K562 (cell line): ENCODE results near the gene USP2. TPM values are rescaled to one million over a fixed set of nuclear protein-coding genes. Genes with fewer than 3 reads are reported as not detected.

Experiments
- CHD1 ChIP-seq: fragments of 200-600 bp; sonication (generic); IDR thresholded peaks from one replicate; pipeline ENCODE4 v1.6.1; 2012; ENCODE audit warnings: mild to moderate bottlenecking, moderate library complexity, low read length, inconsistent platforms
- CTBP1 ChIP-seq: fragments of 450-650 bp; IDR thresholded peaks from 2 replicates; pipeline ENCODE4 v1.6.1; 2016; ENCODE audit warnings: borderline replicate concordance
- ETV5 ChIP-seq: sonication (generic); formaldehyde crosslinking; IDR thresholded peaks from 2 replicates; pipeline ENCODE4 v1.4.0; 2020; ENCODE audit warnings: low read depth, mild to moderate bottlenecking, missing genetic modification reagents
- FOXA3 ChIP-seq, 2 experiments: fragments of 450-650 bp in 1 of 2; sonication (generic) in 1 of 2; formaldehyde crosslinking; IDR thresholded peaks in 1 of 2; conservative IDR thresholded peaks in 1 of 2; 2 replicates each; pipeline versions ENCODE4 v1.4.0 to v1.8.0; 2020 to 2022; ENCODE audit warnings: mild to moderate bottlenecking in 2 of 2, missing genetic modification reagents in 1 of 2
- MXD1 ChIP-seq: fragments of 250-450 bp; sonication (Bioruptor Pico); IDR thresholded peaks from 2 replicates; pipeline ENCODE4 v1.8.0; 2021; ENCODE audit warnings: borderline replicate concordance, mild to moderate bottlenecking, moderate library complexity; ENCODE audit not compliant: poor library complexity, severe bottlenecking
- MYBL2 ChIP-seq, 2 experiments: fragments of 450-650 bp in 1 of 2; sonication (generic) in 1 of 2; formaldehyde crosslinking in 1 of 2; IDR thresholded peaks; 2 replicates each; pipeline versions ENCODE4 v1.6.1 to v1.8.1; 2017 to 2022; ENCODE audit warnings: borderline replicate concordance in 1 of 2, inconsistent platforms in 1 of 2, low read depth in 1 of 2, mild to moderate bottlenecking in 1 of 2, missing genetic modification reagents in 1 of 2, moderate library complexity in 1 of 2
- NCOA4 ChIP-seq: fragments of 450-650 bp; IDR thresholded peaks from 2 replicates; pipeline ENCODE4 v1.6.1; 2018; ENCODE audit warnings: mild to moderate bottlenecking; ENCODE audit not compliant: partially characterized antibody
- POLR2AphosphoS2 ChIP-seq: IDR thresholded peaks from 2 replicates; pipeline ENCODE4 v1.6.1; 2012; ENCODE audit warnings: low read length, improper control_type of control experiment
- POU5F1 ChIP-seq: fragments of 150-350 bp; IDR thresholded peaks from 2 replicates; pipeline ENCODE4 v1.6.1; 2014; ENCODE audit warnings: borderline replicate concordance, low read length, low read depth, mild to moderate bottlenecking; ENCODE audit not compliant: partially characterized antibody
- SMC3 ChIP-seq: conservative IDR thresholded peaks from 2 replicates; pipeline ENCODE4 v1.6.1; 2011; ENCODE audit warnings: low read depth, low read length, improper control_type of control experiment; ENCODE audit not compliant: insufficient read depth
- SP1 ChIP-seq: sonication (generic); formaldehyde crosslinking; IDR thresholded peaks from 2 replicates; pipeline ENCODE4 v1.8.1; 2022; ENCODE audit warnings: mild to moderate bottlenecking, missing genetic modification reagents
- SRSF1 ChIP-seq: fragments of 200-400 bp; formaldehyde crosslinking; IDR thresholded peaks from 2 replicates; pipeline ENCODE4 v1.6.1; 2017; ENCODE audit warnings: mild to moderate bottlenecking, low read depth, low read length, moderate library complexity
- TCF15 ChIP-seq: fragments of 250-450 bp; sonication (Bioruptor Pico); IDR thresholded peaks from 2 replicates; pipeline ENCODE4 v1.8.0; 2022; ENCODE audit warnings: moderate library complexity, mild to moderate bottlenecking, inconsistent platforms
- TEAD1 ChIP-seq, 2 experiments: fragments of 450-650 bp in 1 of 2; sonication (generic) in 1 of 2; formaldehyde crosslinking; IDR thresholded peaks; 2 replicates each; pipeline versions ENCODE4 v1.4.0 to v1.8.0; 2020 to 2022; ENCODE audit warnings: mild to moderate bottlenecking in 2 of 2, missing genetic modification reagents in 1 of 2
- ZFP36 ChIP-seq: fragments of 150-350 bp; IDR thresholded peaks from 2 replicates; pipeline ENCODE4 v1.6.1; 2018; ENCODE audit warnings: low read length, low read depth; ENCODE audit not compliant: partially characterized antibody
- ZNF232 ChIP-seq: sonication (generic); formaldehyde crosslinking; IDR thresholded peaks from 2 replicates; pipeline ENCODE4 v1.8.0; 2022; ENCODE audit warnings: mild to moderate bottlenecking, missing genetic modification reagents
- polyA plus RNA-seq, 8 experiments: library from polyadenylated mRNA; depleted of rRNA in 4 of 8; stranded (reverse) in 5 of 8; unstranded in 3 of 8; fragments of >200 nt; fragmentation: Nextera tagmentation in 2 of 8; fragmentation: Illumina TruSeq in 1 of 8; extraction: Ambion mirVana in 2 of 8; extraction: Trizol in 1 of 8; gene quantifications; 2 replicates each; pipeline versions ENCODE4 v1.2.1 to v1.2.3, GENCODE V29; 2011 to 2014; ENCODE audit warnings: inconsistent platforms in 1 of 8, missing spikeins in 1 of 8
- total RNA-seq, 7 experiments: library from RNA; depleted of rRNA in 6 of 7; stranded (reverse); fragments of >200 nt in 6 of 7; fragmentation: Illumina TruSeq in 2 of 7; extraction: Trizol in 2 of 7; gene quantifications; 2 replicates each; pipeline versions ENCODE4 v1.2.1 to v1.2.3, GENCODE V29; 2011 to 2021; ENCODE audit warnings: low replicate concordance in 1 of 7
- TF ChIP-seq, protein P1 (sequence below): fragments of 450-650 bp; formaldehyde crosslinking; IDR thresholded peaks from 2 replicates; pipeline ENCODE4 v1.4.0; 2020; ENCODE audit warnings: mild to moderate bottlenecking, moderate library complexity
- TF ChIP-seq, protein P2 (sequence below): sonication (generic); formaldehyde crosslinking; IDR thresholded peaks from 2 replicates; pipeline ENCODE4 v1.8.0; 2022; ENCODE audit warnings: mild to moderate bottlenecking, missing genetic modification reagents

USP2 gene
- total and polyA plus RNA-seq, 9 of the 15 experiments (the other 6 are each of a cell fraction or from before 2014, with no cell fraction given) = 2.8 to 16.9 (median 3.9) TPM

GRCh38 chr11:119381181-119381988 is at the start of gene USP2 (continued):
- TF ChIP-seq TCF15 (no peak), ETV5 (CRISPR knock-in tag) (peak; percentile 49; the same call in 1 of the 2 replicates), SRSF1 (no peak), POLR2AphosphoS2 (no peak), NCOA4 (no peak), CHD1 (no peak), CTBP1 (peak; percentile 84), SMC3 (peak; percentile 58; the same call in 1 of the 2 replicates), FOXA3 (CRISPR knock-in tag; conservative IDR thresholded peaks at IDR 0.05 in 1 of 2, IDR thresholded peaks at IDR 0.05 in 1 of 2) (peak in 1 of 2 experiments; percentile 60; a peak in 1 of 4 replicates), ZFP36 (no peak), POU5F1 (no peak), ZNF232 (CRISPR knock-in tag) (0 out of 2 replicates have a peak, but pooled peaks have one; percentile 29), MYBL2 (IDR thresholded peaks at IDR 0.05; ENCODE audit: low read depth) (no peak), MYBL2 (CRISPR knock-in tag; IDR thresholded peaks at IDR 0.05; ENCODE audit: borderline replicate concordance) (no peak), SP1 (CRISPR knock-in tag) (peak; percentile 95), MXD1 (CRISPR knock-in tag) (peak; percentile 97), TEAD1 (CRISPR knock-in tag; IDR thresholded peaks at IDR 0.05) (0 out of 4 replicates have a peak, but pooled peaks of 1 of the 2 experiments have one; percentile 70)
- TF ChIP-seq, protein P1, sequence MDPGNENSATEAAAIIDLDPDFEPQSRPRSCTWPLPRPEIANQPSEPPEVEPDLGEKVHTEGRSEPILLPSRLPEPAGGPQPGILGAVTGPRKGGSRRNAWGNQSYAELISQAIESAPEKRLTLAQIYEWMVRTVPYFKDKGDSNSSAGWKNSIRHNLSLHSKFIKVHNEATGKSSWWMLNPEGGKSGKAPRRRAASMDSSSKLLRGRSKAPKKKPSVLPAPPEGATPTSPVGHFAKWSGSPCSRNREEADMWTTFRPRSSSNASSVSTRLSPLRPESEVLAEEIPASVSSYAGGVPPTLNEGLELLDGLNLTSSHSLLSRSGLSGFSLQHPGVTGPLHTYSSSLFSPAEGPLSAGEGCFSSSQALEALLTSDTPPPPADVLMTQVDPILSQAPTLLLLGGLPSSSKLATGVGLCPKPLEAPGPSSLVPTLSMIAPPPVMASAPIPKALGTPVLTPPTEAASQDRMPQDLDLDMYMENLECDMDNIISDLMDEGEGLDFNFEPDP (CRISPR knock-in tag) = no peak
- TF ChIP-seq, protein P2, sequence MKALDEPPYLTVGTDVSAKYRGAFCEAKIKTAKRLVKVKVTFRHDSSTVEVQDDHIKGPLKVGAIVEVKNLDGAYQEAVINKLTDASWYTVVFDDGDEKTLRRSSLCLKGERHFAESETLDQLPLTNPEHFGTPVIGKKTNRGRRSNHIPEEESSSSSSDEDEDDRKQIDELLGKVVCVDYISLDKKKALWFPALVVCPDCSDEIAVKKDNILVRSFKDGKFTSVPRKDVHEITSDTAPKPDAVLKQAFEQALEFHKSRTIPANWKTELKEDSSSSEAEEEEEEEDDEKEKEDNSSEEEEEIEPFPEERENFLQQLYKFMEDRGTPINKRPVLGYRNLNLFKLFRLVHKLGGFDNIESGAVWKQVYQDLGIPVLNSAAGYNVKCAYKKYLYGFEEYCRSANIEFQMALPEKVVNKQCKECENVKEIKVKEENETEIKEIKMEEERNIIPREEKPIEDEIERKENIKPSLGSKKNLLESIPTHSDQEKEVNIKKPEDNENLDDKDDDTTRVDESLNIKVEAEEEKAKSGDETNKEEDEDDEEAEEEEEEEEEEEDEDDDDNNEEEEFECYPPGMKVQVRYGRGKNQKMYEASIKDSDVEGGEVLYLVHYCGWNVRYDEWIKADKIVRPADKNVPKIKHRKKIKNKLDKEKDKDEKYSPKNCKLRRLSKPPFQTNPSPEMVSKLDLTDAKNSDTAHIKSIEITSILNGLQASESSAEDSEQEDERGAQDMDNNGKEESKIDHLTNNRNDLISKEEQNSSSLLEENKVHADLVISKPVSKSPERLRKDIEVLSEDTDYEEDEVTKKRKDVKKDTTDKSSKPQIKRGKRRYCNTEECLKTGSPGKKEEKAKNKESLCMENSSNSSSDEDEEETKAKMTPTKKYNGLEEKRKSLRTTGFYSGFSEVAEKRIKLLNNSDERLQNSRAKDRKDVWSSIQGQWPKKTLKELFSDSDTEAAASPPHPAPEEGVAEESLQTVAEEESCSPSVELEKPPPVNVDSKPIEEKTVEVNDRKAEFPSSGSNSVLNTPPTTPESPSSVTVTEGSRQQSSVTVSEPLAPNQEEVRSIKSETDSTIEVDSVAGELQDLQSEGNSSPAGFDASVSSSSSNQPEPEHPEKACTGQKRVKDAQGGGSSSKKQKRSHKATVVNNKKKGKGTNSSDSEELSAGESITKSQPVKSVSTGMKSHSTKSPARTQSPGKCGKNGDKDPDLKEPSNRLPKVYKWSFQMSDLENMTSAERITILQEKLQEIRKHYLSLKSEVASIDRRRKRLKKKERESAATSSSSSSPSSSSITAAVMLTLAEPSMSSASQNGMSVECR (CRISPR knock-in tag) = peak; percentile 98
